Fibroblast of the conjunctiva (primary cell): Measurements from ENCODE around the gene PTGIS.
"Not testable (repeated sequence)": the region's sequence is repeated elsewhere in the genome, so short reads cannot be mapped to it uniquely, and the experiment has no call there.

Experiments
- DNase-seq: peaks from one replicate; pipeline ENCODE4 v3.0.0-alpha.2; 2010; ENCODE audit warnings: low read depth

PTGIS gene

DNA sequence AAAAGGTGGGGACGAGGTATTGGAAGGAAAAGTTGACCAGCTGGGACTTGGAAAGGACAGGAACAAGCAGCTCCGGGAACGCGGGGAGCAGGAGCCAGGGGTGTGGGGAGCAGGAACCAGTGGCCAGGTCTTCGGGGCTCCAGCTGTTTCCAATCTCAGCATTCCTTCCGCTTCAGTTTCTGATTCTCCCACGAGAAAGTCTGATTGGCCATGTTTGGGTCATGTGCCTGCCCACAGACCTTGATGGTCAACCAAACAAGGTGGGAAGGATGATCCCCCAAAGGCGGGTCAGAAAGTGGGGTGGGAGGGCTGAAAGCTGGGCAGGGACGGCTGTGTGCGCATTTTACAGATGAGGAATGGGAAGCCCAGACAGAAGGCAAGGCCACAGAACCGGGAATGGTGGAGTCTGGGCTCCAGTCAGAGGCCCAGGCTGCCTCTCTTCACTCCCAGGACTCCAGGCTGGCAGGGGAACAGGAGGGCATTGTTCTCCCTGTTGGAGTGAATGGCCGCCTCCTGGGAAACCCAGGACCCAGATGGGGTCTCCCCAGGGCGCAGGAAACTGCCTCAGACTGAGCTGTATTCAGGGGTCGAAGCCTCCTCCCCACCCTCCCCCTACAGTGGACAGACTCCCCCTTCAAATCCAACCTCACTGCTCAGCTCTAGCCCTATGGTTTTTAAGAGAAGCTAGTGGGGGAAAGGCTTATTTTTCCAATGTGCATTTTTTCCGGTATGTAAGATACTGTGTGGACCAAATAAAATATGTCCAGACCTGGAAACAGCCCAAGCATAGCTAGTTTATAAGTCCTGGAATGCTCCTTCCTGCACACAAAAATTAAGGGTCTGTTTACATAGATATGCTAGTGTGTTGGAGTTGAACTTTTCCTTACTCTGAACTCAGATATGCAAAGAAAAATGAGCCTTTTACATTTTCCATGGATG, 12.2 kb upstream of the PTGIS start:
- peak; percentile 63 for DNase-seq

DNA sequence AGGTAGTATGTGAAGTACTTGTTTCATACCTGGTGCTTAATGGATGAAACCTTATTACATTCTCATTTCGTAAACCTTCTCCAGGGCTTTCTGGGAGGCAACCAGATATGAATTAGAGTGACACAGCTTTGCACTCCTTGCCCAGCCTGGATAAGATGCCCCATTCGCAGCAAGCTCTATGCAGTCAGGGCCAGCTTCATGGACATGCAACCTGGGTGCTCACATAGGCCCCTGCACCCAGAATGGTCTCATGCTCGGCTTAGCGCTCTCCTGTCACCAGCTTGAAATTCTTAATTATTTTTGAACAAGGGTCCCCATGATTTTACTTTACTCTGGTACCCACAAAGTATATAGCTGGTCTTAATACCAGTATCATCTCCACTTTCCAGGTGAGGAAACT, 11.3 kb upstream of the PTGIS start:
- no peak for DNase-seq

DNA sequence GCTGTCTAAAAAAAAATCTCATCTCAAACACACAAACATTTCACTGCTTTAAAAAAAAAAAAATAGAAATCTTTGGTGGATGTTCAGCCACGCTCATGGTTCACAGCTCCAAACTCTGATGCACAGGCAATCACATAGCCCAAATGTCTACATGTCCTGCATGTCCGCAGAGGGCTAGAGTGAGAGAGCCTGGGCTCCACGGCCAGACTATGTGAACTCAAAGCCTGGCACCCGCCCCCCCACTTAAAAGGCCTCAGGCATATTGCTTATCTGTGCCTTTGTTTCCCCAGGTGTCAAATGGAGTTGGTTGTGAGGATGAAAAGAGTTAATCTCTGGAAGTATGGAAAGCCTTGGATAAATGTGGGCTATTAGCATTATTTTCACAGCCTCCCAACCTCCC, 10.5 kb upstream of the PTGIS start:
- DNase-seq = no peak

- DNase-seq = no peak
Measured at GRCh38 chr20:49575551-49576060, 7.7 kb upstream of the PTGIS start.

DNA sequence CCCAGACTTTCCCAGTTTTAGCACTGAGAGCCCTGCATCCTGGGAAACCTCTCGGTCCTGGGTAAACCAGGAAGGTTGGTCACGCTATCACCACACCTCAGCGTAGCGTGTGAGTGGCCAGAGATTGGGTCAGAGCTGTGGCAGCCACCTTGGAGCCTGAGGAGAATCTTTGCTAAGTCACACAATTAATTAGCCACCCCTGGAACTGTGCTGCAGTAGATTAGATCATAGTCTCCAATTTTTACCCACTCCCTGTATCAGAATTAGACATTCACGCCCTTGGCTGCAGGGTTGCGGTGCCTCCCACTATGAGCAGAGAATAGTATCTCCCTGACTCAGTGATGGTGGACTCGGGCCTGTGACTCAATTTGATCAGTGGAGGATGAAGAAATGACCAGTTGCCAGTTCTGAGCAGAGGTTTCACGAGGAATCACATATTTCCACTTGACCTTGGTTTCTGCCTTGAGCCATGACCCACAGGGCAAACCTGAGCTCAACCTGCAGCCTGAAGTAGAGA, 6.0 kb upstream of the PTGIS start:
- no peak for DNase-seq

GRCh38 chr20:49572857-49573256, 4.9 kb upstream of the PTGIS start:
- no peak for DNase-seq

- no peak for DNase-seq
Measured at GRCh38 chr20:49571553-49571835, 3.6 kb upstream of the PTGIS start.

DNA sequence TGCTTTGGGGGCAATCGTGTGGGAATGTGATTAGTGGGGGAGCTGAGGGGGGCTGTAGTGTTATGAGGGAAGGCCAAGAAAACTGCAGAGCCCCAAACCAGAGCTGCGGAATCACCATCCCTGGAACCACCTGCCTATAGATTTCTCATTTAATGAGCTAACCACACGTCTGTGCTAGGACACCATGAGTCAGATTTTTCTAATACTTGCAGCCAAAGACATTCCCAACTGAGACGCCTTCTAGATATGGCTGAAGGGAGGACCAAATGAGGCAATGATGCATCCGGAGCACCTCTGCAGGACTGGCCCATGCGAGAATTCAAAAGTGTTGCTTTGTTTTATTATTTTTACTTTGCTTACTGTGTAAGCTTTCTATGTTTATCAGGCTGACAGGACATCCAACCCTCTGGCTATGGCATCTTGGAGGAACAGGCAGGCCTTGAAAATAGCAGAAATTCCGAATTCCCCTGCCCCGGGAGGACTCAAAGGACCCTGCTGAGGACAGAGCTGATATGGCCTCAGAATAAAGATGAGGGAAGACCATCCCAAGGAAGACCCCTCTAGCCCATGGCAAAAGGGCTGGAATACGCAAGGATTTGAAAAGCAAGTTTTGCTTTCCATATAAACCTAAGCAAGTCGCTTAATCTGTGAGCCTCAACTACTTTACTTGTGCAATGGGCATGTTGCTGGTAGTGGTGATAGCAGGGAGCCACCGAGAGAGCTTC, 3.1 kb upstream of the PTGIS start:
- no peak for DNase-seq

- no peak for DNase-seq
Measured at GRCh38 chr20:49570161-49570827, 2.4 kb upstream of the PTGIS start.

DNA sequence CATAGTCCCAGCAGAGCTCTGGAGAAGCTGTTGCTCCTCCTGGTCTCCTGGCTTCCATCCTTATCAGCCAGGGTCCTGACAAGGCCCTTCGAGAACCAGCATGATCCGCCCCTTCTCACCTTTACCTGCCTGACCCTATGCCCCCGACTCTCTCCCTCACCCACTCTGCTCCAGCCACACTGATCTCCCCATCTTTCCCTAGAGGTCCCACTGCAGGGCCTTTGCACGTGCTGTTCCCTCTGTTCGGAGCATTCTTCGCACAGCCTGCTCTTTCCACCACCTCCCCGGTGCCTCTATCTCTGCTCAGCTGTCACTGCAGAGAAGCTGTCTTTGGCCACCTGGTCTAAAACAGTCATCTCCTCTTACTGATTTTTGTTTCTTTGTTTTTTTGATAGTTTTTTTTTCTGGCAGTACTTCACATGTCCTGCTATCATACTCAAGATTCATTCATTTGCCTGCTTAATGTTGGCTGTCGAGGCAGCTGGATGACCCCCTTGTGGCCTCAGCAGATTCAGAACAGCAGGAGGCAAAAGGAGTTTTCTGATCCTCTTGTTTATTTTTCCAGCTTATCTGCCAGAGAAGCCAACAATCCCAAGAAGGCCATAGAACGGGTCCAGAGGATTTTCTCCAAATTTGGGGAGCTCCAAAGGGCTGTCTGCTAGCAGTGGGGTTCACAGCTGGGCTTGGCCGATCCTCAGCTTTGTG, 1.6 kb upstream of the PTGIS start:
- DNase-seq = no peak

GRCh38 chr20:49568278-49569151, 578 bp upstream of the PTGIS start:
- no peak for DNase-seq

- no peak for DNase-seq
Measured at GRCh38 chr20:49566401-49567364, 1.3 kb downstream of the PTGIS start.

DNA sequence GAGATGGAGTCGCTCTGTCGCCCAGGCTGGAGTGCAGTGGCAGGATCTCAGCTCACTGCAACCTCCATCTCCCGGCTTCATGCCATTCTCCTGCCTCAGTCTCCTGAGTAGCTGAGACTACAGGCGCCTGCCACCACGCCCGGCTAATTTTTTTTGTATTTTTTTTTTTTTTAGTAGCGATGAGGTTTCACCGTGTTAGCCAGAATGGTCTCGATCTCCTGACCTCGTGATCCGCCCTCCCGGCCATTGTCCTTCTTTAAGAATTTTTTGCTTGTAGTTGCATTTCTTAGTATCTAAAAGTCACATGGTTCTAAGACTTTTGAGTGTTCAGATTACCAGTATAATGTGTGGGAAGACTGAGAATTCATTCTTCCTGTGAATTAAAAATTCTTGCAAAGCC, 2.9 kb downstream of the PTGIS start:
- DNase-seq = not testable (repeated sequence)

DNA sequence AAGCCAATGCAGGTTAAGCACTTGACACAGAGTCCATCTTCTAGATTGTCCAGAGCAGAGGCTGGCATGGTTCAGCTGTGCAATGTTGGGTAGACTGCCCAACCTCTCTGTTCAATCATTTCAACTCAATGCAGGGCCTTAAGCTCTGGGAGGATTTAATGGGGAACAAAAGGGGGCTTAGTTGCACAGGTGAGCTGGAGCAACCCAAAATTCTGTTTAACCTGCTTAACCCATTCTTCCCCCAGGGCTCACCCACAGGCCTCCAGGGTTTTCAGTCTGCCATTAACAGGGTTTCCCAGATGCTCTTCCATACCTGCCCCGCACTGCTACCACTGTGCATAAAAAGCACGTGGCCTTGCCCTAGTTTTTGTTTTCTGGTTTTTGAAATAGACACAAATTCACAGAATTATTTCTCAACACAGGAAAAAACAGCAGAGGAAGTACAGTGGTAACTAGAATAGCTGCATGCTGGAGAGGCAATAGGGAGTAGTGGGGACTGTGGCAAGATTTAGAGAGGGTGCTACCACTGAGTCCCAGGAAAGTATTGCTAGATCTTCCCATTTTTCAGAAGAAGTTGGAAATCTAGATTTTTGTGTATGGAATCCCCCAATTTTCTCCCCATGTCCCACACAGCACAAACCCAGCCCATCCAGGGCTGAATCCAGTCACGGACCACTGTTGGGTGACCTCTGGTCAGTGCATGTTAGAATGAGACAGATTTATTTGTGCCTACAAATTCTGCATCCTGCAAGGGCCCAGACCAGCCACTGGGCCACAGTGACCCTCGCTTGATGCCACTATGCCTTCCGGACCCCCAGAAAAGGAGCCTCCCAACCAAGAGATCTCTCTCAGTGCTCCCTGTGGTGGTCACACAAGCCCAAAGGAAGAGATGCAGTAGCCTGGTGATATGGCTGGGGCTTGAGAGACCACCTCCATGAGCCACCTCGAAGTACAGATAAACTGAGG, 4.6 kb downstream of the PTGIS start:
- no peak for DNase-seq

DNA sequence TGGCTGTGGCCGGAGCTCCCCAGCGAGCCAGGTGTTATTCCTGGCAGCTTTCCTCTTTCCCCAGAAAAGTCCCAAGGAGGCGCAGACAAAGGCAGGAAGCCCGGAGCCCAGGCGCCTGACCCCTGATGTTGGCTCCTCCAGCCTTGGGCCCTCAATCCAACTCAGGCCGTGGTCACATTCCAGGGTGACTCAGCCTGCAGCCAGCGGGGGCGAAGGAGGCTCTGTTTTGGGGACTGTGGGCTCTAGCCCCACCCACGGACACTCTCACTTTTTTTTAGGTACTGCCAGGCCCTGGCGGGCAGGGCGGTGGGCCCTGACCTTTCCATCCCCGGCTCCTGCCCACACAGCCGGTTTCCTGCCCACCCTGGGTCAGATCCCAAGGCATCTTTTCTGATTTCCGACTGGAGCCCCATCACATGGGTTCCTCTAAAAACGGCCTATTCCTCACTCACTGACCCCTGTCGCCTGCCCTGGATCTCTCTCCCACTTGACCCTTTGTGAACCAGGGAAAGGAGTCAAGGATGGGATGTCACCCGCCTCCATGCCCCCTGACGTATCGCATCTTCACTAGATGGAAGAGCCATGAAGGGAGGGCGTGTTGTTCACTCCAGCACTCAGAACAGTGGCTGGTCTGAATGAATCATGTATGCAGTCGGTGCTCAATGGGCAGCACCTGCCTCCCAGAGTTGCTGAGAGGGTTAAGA, 5.5 kb downstream of the PTGIS start:
- DNase-seq = no peak

DNA sequence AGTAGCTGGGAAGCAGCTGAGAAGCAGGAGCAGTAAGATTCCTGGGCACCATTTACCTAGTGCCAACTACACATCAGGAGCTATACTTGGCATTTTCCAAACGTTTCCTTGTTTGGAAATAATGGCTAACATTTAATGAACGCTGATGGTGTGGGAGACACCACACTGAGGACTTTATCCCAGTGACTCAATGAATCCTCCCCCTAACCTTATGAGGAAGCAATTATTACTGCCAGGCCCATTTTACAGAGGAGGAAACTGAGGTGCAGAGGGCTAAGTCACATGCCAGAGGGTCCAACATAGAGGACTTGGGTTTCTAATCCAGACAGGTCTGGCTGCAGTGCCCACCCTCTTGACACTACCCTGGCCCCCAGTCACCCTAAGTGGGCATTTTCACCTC, 6.1 kb downstream of the PTGIS start:
- DNase-seq = no peak

DNA sequence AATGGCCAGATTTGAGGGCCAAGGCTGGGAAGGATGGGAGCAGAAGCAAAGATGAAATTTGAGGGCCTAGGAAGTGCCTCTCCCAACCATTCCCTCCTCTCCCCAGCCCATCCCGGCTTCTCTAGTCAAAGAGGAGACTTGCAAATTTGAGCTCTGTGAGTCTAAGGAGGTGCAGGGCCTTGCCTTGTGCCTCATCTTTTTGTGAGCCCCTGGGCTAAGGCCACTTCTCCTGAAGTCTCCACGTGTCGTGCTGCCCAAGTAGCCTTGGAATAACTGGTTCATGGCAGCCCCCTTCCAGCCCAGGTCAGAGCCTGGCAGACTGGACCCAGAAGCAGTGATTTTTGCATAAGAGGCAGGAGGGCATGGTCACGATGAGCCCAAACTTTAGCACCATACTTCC, 6.7 kb downstream of the PTGIS start:
- DNase-seq = no peak

GRCh38 chr20:49560646-49561045, 7.3 kb downstream of the PTGIS start:
- no peak for DNase-seq
